ENCODE data around the gene ZNF470. TPM values are rescaled to one million over a fixed set of nuclear protein-coding genes. Genes with fewer than 3 reads are reported as not detected.
A peak's percentile ranks its signal among the peaks of the same experiment; 100 is the strongest.

ZNF470 gene
- total and polyA plus RNA-seq, 2 of the 13 experiments (the other 11 are each of a cell fraction or from before 2014, with no cell fraction given): not detected

DNA sequence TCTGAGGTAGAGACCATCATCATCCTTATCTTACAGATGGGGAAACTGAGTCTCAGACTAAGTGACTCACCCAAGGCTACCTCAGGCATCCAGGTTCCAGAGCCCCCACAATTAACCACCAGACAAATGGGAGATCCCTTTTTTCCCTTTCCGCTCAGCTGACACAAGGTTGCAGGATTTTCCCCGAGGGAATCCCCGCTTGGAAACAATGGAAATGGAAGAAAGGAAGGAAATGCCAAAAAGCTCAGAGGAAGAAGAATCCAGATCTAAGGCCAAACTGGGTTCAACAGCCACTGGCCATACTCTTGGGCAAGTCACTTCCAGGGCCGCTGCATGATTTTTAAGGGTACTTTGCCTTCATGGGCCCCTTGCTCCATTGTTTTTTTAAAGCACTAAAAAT is 29.4 kb downstream of the ZNF470 start:
- H3K4me1 ChIP-seq (ENCODE audit: insufficient read depth, low read length): peaks cover 17% of the 10 kb centered on the region
- H3K27ac ChIP-seq (ENCODE audit: extremely low read length, insufficient read depth, low read length): no peak overlapping the region
- peaks cover 16% of the 10 kb centered on the region; the same call in 1 of the 2 replicates for H3K9me3 ChIP-seq (ENCODE audit: low read length)
- H3K79me2 ChIP-seq (ENCODE audit: insufficient read depth, low read length): peaks cover 9% of the 10 kb centered on the region
- no peak for ATAC-seq
- H3K9ac ChIP-seq (ENCODE audit: insufficient read depth, low read depth, low read length): peak overlapping the region; percentile 85; the same call in 1 of the 2 replicates
- POLR2A ChIA-PET: no interaction called here
- no TSS peak for BruUV-seq (replicated peaks)
- TF ChIP-seq, protein P1, sequence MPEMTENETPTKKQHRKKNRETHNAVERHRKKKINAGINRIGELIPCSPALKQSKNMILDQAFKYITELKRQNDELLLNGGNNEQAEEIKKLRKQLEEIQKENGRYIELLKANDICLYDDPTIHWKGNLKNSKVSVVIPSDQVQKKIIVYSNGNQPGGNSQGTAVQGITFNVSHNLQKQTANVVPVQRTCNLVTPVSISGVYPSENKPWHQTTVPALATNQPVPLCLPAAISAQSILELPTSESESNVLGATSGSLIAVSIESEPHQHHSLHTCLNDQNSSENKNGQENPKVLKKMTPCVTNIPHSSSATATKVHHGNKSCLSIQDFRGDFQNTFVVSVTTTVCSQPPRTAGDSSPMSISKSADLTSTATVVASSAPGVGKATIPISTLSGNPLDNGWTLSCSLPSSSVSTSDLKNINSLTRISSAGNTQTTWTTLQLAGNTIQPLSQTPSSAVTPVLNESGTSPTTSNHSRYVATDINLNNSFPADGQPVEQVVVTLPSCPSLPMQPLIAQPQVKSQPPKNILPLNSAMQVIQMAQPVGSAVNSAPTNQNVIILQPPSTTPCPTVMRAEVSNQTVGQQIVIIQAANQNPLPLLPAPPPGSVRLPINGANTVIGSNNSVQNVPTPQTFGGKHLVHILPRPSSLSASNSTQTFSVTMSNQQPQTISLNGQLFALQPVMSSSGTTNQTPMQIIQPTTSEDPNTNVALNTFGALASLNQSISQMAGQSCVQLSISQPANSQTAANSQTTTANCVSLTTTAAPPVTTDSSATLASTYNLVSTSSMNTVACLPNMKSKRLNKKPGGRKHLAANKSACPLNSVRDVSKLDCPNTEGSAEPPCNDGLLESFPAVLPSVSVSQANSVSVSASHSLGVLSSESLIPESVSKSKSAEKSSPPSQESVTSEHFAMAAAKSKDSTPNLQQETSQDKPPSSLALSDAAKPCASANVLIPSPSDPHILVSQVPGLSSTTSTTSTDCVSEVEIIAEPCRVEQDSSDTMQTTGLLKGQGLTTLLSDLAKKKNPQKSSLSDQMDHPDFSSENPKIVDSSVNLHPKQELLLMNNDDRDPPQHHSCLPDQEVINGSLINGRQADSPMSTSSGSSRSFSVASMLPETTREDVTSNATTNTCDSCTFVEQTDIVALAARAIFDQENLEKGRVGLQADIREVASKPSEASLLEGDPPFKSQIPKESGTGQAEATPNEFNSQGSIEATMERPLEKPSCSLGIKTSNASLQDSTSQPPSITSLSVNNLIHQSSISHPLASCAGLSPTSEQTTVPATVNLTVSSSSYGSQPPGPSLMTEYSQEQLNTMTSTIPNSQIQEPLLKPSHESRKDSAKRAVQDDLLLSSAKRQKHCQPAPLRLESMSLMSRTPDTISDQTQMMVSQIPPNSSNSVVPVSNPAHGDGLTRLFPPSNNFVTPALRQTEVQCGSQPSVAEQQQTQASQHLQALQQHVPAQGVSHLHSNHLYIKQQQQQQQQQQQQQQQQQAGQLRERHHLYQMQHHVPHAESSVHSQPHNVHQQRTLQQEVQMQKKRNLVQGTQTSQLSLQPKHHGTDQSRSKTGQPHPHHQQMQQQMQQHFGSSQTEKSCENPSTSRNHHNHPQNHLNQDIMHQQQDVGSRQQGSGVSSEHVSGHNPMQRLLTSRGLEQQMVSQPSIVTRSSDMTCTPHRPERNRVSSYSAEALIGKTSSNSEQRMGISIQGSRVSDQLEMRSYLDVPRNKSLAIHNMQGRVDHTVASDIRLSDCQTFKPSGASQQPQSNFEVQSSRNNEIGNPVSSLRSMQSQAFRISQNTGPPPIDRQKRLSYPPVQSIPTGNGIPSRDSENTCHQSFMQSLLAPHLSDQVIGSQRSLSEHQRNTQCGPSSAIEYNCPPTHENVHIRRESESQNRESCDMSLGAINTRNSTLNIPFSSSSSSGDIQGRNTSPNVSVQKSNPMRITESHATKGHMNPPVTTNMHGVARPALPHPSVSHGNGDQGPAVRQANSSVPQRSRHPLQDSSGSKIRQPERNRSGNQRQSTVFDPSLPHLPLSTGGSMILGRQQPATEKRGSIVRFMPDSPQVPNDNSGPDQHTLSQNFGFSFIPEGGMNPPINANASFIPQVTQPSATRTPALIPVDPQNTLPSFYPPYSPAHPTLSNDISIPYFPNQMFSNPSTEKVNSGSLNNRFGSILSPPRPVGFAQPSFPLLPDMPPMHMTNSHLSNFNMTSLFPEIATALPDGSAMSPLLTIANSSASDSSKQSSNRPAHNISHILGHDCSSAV (CRISPR knock-in tag; IDR thresholded peaks at IDR 0.05; ENCODE audit: borderline replicate concordance): no peak
- no peak for TF ChIP-seq ZEB1 (IDR thresholded peaks at IDR 0.05; ENCODE audit: insufficient replicate concordance, low read depth)
- H3K4me2 ChIP-seq (ENCODE audit: low read depth, low read length): 0 out of 2 replicates have a peak overlapping the region, but pooled peaks have one; percentile 97
- no peak for DNase-seq (ENCODE audit: low spot score)
- H4K20me1 ChIP-seq (ENCODE audit: insufficient read depth, low read length): no peaks in the 10 kb centered on the region
- peaks cover 0 to 2% of the 10 kb centered on the region in 2 experiments; a peak in 2 of 5 replicates for H3K36me3 ChIP-seq (replicated peaks in 1 of 2; ENCODE audit: control insufficient read depth in 1 of 2, insufficient read depth in 2 of 2, low read length in 2 of 2)
- 70% methylated on average over 4 of the region's 4 CpGs for WGBS (ENCODE audit: low lambda C conversion rate)
- intact Hi-C loops (cut with micrococcal nuclease; ENCODE audit: unreplicated experiment): no loop called here
- no peak overlapping the region for H3K4me3 ChIP-seq (replicated peaks in 1 of 3; ENCODE audit: insufficient read depth in 1 of 3, low read depth in 2 of 3, low read length in 3 of 3)
- FAIRE-seq: no peak
- H2AFZ ChIP-seq (ENCODE audit: low read length): no peak overlapping the region
- in situ Hi-C loops (cut with HindIII; ENCODE audit: extremely low pct_ligation_motif_present, low pct_unique_long_range_greater_than_20kb): no loop called here
- CTCF ChIA-PET (ENCODE audit: low intra/inter-chr PET ratio, low total read pairs): no interaction called here
- H3K27me3 ChIP-seq (ENCODE audit: control insufficient read depth in 1 of 2, insufficient read depth in 2 of 2, low read length in 2 of 2): no peaks in the 10 kb centered on the region; a peak in 1 of 5 replicates
